GM23338 (cell line): Measurements from ENCODE around the gene RNF17.

ENCODE experiments used
- CREB1 ChIP-seq: fragments of 250-450 bp; sonication (Bioruptor Pico); IDR thresholded peaks from 2 replicates; pipeline ENCODE4 v1.5.0; 2020; ENCODE audit warnings: low read depth, mild to moderate bottlenecking, moderate library complexity
- ETS1 ChIP-seq: IDR thresholded peaks from 2 replicates; pipeline ENCODE4 v1.6.1; 2016; ENCODE audit warnings: antibody characterized with exemption
- EZH2 ChIP-seq: fragments of 200-600 bp; sonication (generic); IDR thresholded peaks from one replicate; pipeline ENCODE4 v1.8.0; 2017; ENCODE audit warnings: antibody characterized with exemption, mild to moderate bottlenecking, low read depth; ENCODE audit not compliant: unreplicated experiment
- EZH2phosphoT487 ChIP-seq: fragments of 200-600 bp; sonication (generic); IDR thresholded peaks from one replicate; pipeline ENCODE4 v1.8.1; 2018; ENCODE audit warnings: antibody characterized with exemption; ENCODE audit not compliant: unreplicated experiment
- POLR2AphosphoS5 ChIP-seq: IDR thresholded peaks from 2 replicates; pipeline ENCODE4 v1.6.1; 2016; ENCODE audit warnings: antibody characterized with exemption, low read depth
- ZNF331 ChIP-seq: fragments of 250-450 bp; sonication (Bioruptor Pico); IDR thresholded peaks from 2 replicates; pipeline ENCODE4 v1.5.0; 2020; ENCODE audit warnings: low read depth, mild to moderate bottlenecking, moderate library complexity
- TF ChIP-seq, protein P1 (sequence below), 2 experiments: fragments of 200-600 bp in 1 of 2; sonication (generic) in 1 of 2; conservative IDR thresholded peaks; 2 replicates each; pipeline versions ENCODE4 v1.5.1 to v1.6.1; 2016 to 2017; ENCODE audit warnings: antibody characterized with exemption in 2 of 2, low read depth in 2 of 2, mild to moderate bottlenecking in 2 of 2, moderate library complexity in 1 of 2
- TF ChIP-seq, protein P2 (sequence below): IDR thresholded peaks from one replicate; pipeline ENCODE4 v1.6.1; 2018; ENCODE audit warnings: antibody characterized with exemption; ENCODE audit not compliant: unreplicated experiment

DNA sequence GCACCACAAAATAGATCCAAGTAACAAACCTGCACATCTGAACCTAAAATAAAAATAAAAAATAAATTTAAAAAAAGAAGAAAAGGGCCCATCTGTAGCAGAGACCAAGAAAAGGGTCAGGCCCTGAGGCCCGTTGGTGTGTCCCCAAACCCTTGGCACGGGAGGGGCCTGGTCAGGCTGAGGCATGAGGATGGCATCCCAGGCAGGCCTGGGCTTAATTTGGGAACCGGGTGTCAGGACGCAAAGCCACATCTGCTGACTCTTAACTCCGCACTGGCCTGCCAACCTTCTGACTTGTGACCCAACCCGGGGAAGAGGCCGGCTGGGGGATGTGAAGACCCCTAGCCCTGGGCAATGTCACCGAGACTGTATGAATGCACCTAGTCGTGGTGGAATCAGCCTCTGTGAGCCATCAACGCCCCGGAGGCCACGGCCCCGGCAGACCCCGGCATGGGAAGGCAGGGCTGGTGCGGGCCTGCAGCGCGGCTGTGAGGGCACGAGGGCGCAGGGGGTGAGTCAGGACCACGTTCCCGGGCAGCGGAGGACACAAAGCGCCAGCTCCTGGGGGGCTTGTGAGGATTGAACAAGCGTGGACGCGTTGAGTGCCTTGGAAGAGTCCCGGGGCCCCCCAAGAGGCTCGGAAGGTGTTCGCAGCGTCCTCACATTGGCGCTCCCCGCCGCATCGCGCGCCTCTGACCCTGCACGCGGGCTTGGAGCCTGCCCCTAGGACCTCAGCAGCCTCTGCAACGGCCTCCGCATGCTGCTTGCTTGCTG lies 45.6 kb upstream of the RNF17 start:
- TF ChIP-seq, protein P1, sequence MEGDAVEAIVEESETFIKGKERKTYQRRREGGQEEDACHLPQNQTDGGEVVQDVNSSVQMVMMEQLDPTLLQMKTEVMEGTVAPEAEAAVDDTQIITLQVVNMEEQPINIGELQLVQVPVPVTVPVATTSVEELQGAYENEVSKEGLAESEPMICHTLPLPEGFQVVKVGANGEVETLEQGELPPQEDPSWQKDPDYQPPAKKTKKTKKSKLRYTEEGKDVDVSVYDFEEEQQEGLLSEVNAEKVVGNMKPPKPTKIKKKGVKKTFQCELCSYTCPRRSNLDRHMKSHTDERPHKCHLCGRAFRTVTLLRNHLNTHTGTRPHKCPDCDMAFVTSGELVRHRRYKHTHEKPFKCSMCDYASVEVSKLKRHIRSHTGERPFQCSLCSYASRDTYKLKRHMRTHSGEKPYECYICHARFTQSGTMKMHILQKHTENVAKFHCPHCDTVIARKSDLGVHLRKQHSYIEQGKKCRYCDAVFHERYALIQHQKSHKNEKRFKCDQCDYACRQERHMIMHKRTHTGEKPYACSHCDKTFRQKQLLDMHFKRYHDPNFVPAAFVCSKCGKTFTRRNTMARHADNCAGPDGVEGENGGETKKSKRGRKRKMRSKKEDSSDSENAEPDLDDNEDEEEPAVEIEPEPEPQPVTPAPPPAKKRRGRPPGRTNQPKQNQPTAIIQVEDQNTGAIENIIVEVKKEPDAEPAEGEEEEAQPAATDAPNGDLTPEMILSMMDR (conservative IDR thresholded peaks at IDR 0.05; ENCODE audit: low read depth in 2 of 2): no peak
- no peak for TF ChIP-seq EZH2
- TF ChIP-seq, protein P2, sequence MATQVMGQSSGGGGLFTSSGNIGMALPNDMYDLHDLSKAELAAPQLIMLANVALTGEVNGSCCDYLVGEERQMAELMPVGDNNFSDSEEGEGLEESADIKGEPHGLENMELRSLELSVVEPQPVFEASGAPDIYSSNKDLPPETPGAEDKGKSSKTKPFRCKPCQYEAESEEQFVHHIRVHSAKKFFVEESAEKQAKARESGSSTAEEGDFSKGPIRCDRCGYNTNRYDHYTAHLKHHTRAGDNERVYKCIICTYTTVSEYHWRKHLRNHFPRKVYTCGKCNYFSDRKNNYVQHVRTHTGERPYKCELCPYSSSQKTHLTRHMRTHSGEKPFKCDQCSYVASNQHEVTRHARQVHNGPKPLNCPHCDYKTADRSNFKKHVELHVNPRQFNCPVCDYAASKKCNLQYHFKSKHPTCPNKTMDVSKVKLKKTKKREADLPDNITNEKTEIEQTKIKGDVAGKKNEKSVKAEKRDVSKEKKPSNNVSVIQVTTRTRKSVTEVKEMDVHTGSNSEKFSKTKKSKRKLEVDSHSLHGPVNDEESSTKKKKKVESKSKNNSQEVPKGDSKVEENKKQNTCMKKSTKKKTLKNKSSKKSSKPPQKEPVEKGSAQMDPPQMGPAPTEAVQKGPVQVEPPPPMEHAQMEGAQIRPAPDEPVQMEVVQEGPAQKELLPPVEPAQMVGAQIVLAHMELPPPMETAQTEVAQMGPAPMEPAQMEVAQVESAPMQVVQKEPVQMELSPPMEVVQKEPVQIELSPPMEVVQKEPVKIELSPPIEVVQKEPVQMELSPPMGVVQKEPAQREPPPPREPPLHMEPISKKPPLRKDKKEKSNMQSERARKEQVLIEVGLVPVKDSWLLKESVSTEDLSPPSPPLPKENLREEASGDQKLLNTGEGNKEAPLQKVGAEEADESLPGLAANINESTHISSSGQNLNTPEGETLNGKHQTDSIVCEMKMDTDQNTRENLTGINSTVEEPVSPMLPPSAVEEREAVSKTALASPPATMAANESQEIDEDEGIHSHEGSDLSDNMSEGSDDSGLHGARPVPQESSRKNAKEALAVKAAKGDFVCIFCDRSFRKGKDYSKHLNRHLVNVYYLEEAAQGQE: no peak
- TF ChIP-seq EZH2phosphoT487: no peak
- TF ChIP-seq CREB1: no peak
- no peak for TF ChIP-seq POLR2AphosphoS5
- no peak for TF ChIP-seq ZNF331
- TF ChIP-seq ETS1: no peak
